GM03348 (cell line): ENCODE data around the gene RAB18.
A peak's percentile ranks its signal among the peaks of the same experiment; 100 is the strongest.
"Not testable (repeated sequence)": the region's sequence is repeated elsewhere in the genome, so short reads cannot be mapped to it uniquely, and the experiment has no call there.

Source experiments
- DNase-seq: peaks from one replicate; pipeline ENCODE4 v3.0.0; 2012; ENCODE audit warnings: low spot score

Gene RAB18

GRCh38 chr10:27504007-27504807, at the start of gene RAB18:
RAB18 (plus strand) TSS chr10:27504304; CDS start chr10:27504370, 66 bp downstream.
- DNase-seq = peak; percentile 97

GRCh38 chr10:27454837-27455236, 49.3 kb upstream of the RAB18 start:
- no peak for DNase-seq

GRCh38 chr10:27457261-27457945, 46.7 kb upstream of the RAB18 start:
- no peak for DNase-seq

GRCh38 chr10:27457966-27458365, 46.1 kb upstream of the RAB18 start:
- DNase-seq = no peak

- no peak for DNase-seq
These were observed 42.8 kb upstream of the RAB18 start for GRCh38 chr10:27461312-27461711.

GRCh38 chr10:27463961-27464360, 40.1 kb upstream of the RAB18 start:
- DNase-seq = no peak

- DNase-seq = no peak
These were observed 39.1 kb upstream of the RAB18 start for GRCh38 chr10:27464993-27465392.

- DNase-seq = not testable (repeated sequence)
These were observed 38.5 kb upstream of the RAB18 start for GRCh38 chr10:27465596-27465995.

- DNase-seq = no peak
These were observed 33.2 kb upstream of the RAB18 start for GRCh38 chr10:27470885-27471284.

GRCh38 chr10:27474741-27475140, 29.4 kb upstream of the RAB18 start:
- DNase-seq = no peak

- DNase-seq = no peak
These were observed 25.1 kb upstream of the RAB18 start for GRCh38 chr10:27479016-27479415.

GRCh38 chr10:27481486-27481885, 22.6 kb upstream of the RAB18 start:
- no peak for DNase-seq

GRCh38 chr10:27482984-27483956, 20.8 kb upstream of the RAB18 start:
- peak; percentile 65 for DNase-seq

- no peak for DNase-seq
These were observed 18.7 kb upstream of the RAB18 start for GRCh38 chr10:27485368-27485767.

- DNase-seq = no peak
These were observed 18.1 kb upstream of the RAB18 start for GRCh38 chr10:27485986-27486385.

GRCh38 chr10:27490807-27491206, 13.3 kb upstream of the RAB18 start:
- no peak for DNase-seq

- DNase-seq = no peak
These were observed 9.8 kb upstream of the RAB18 start for GRCh38 chr10:27494116-27494805.

- DNase-seq = no peak
These were observed 8.0 kb upstream of the RAB18 start for GRCh38 chr10:27496137-27496536.

- no peak for DNase-seq
These were observed 4.0 kb upstream of the RAB18 start for GRCh38 chr10:27500096-27500495.

GRCh38 chr10:27500886-27501285, 3.2 kb upstream of the RAB18 start:
- DNase-seq = no peak

- DNase-seq = no peak
These were observed 552 bp upstream of the RAB18 start for GRCh38 chr10:27503498-27504006.
